ENCODE measurements around the gene PTPRJ.

DNA sequence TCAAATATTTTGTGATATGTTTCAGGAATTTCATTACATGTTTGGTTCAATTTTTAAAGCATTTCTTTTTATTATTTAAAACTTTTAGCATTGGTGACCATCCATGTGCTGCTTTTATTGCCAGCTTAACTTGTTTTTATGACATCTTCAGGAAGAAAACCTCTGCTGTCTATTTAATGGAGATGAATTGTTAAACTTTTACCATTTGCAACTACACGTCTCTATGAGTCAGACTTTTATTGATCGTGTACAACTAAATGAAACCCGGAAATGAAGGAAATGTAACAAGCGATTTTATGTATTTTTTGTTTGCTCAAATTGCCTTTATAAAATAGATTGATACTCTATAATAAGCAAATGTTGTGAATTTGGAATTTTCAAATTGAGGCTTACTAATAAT is 113.0 kb downstream of the PTPRJ start:
- no peak for TF ChIP-seq EZH2phosphoT487 (IDR thresholded peaks at IDR 0.05; ENCODE audit: low read depth, severe bottlenecking, unreplicated experiment)
- no peak for TF ChIP-seq EZH2 (IDR thresholded peaks at IDR 0.05; ENCODE audit: borderline replicate concordance)

Measured in hepatocyte (in vitro differentiated cells).